WTC11 (cell line): ENCODE data around the gene PDZD8. TPM values are rescaled to one million over a fixed set of nuclear protein-coding genes. Genes with fewer than 3 reads are reported as not detected.

ENCODE experiments used
- ATAC-seq: fragments of 200-7000 bp; cut with Tn5 transposase; 2 replicates; pipeline ENCODE4 v1.10.0; 2021; ENCODE audit warnings: mild to moderate bottlenecking, moderate library complexity
- CTCF ChIA-PET: fragments of 300-600 bp; sonication (Branson Sonifier 250); formaldehyde crosslinking; loops from one replicate; lab custom pipeline; 2021; ENCODE audit warnings: antibody characterized with exemption; lab: Charles Lee
- POLR2A ChIA-PET: fragments of 350-600 bp; sonication (Branson Sonifier 250); formaldehyde crosslinking; loops from one replicate; lab custom pipeline; 2021; ENCODE audit warnings: antibody characterized with exemption; lab: Charles Lee
- DNase-seq: peaks from one replicate; pipeline ENCODE4 v3.0.0; 2021; ENCODE audit warnings: low spot score
- H3K27ac Mint-ChIP-seq: 2 replicates; pipeline ENCODE4 v1.8.0; 2021; ENCODE audit warnings: mixed read lengths
- H3K27me3 Mint-ChIP-seq: 2 replicates; pipeline ENCODE4 v1.8.0; 2021; ENCODE audit warnings: low read depth, mild to moderate bottlenecking, moderate library complexity, mixed read lengths
- H3K36me3 Mint-ChIP-seq: 2 replicates; pipeline ENCODE4 v1.8.0; 2021; ENCODE audit warnings: mixed read lengths
- H3K4me1 Mint-ChIP-seq: 2 replicates; pipeline ENCODE4 v1.8.0; 2022; ENCODE audit warnings: mixed read lengths
- H3K4me3 Mint-ChIP-seq: 2 replicates; pipeline ENCODE4 v1.8.0; 2021; ENCODE audit warnings: mild to moderate bottlenecking, moderate library complexity, mixed read lengths
- H3K9me3 Mint-ChIP-seq: 2 replicates; pipeline ENCODE4 v1.8.0; 2021; ENCODE audit warnings: mixed read lengths
- ATF1 ChIP-seq: sonication (generic); formaldehyde crosslinking; IDR thresholded peaks from 2 replicates; pipeline ENCODE4 v1.8.1; 2023; ENCODE audit warnings: mild to moderate bottlenecking, moderate library complexity, missing genetic modification reagents
- ATF2 ChIP-seq: sonication (generic); formaldehyde crosslinking; IDR thresholded peaks from 2 replicates; pipeline ENCODE4 v1.8.1; 2022; ENCODE audit warnings: low read depth, missing genetic modification reagents, borderline replicate concordance
- ATF6 ChIP-seq: sonication (generic); formaldehyde crosslinking; IDR thresholded peaks from 2 replicates; pipeline ENCODE4 v1.8.1; 2023; ENCODE audit warnings: mild to moderate bottlenecking, missing genetic modification reagents
- CBFB ChIP-seq: sonication (generic); formaldehyde crosslinking; IDR thresholded peaks from 2 replicates; pipeline ENCODE4 v1.8.1; 2022; ENCODE audit warnings: mild to moderate bottlenecking, low read depth, missing genetic modification reagents
- E2F4 ChIP-seq: sonication (generic); formaldehyde crosslinking; IDR thresholded peaks from 2 replicates; pipeline ENCODE4 v1.8.1; 2022; ENCODE audit warnings: low read depth, mild to moderate bottlenecking, moderate library complexity, missing genetic modification reagents, borderline replicate concordance
- E2F5 ChIP-seq: sonication (generic); formaldehyde crosslinking; IDR thresholded peaks from 2 replicates; pipeline ENCODE4 v1.8.1; 2022; ENCODE audit warnings: mild to moderate bottlenecking, moderate library complexity, missing genetic modification reagents
- IRF2 ChIP-seq: sonication (generic); formaldehyde crosslinking; IDR thresholded peaks from 2 replicates; pipeline ENCODE4 v1.8.0; 2022; ENCODE audit warnings: low read depth, missing genetic modification reagents, borderline replicate concordance
- JUN ChIP-seq: sonication (generic); formaldehyde crosslinking; IDR thresholded peaks from 2 replicates; pipeline ENCODE4 v1.8.0; 2023; ENCODE audit warnings: mild to moderate bottlenecking, missing genetic modification reagents
- NFATC4 ChIP-seq: fragments of 250-450 bp; sonication (Bioruptor Pico); IDR thresholded peaks from 2 replicates; pipeline ENCODE4 v1.9.0; 2021; ENCODE audit warnings: mild to moderate bottlenecking
- NR1H2 ChIP-seq: sonication (generic); formaldehyde crosslinking; IDR thresholded peaks from 2 replicates; pipeline ENCODE4 v1.9.0; 2021; ENCODE audit warnings: mild to moderate bottlenecking, moderate library complexity, missing genetic modification reagents
- NR3C1 ChIP-seq: sonication (generic); formaldehyde crosslinking; conservative IDR thresholded peaks from 2 replicates; pipeline ENCODE4 v1.8.1; 2023; ENCODE audit warnings: low read depth, mild to moderate bottlenecking, missing genetic modification reagents
- OVOL2 ChIP-seq: fragments of 250-450 bp; sonication (Bioruptor Pico); IDR thresholded peaks from 2 replicates; pipeline ENCODE4 v1.9.0; 2021; ENCODE audit warnings: mild to moderate bottlenecking, borderline replicate concordance
- PRRX2 ChIP-seq: fragments of 250-450 bp; sonication (Bioruptor Pico); IDR thresholded peaks from 2 replicates; pipeline ENCODE4 v1.8.0; 2021; ENCODE audit warnings: mild to moderate bottlenecking
- RORB ChIP-seq: fragments of 250-450 bp; sonication (Bioruptor Pico); IDR thresholded peaks from 2 replicates; pipeline ENCODE4 v1.9.0; 2021; ENCODE audit warnings: mild to moderate bottlenecking
- SMAD3 ChIP-seq: sonication (generic); formaldehyde crosslinking; IDR thresholded peaks from 2 replicates; pipeline ENCODE4 v1.8.0; 2022; ENCODE audit warnings: missing genetic modification reagents, mild to moderate bottlenecking, borderline replicate concordance
- SMAD4 ChIP-seq: sonication (generic); formaldehyde crosslinking; IDR thresholded peaks from 2 replicates; pipeline ENCODE4 v1.8.0; 2022; ENCODE audit warnings: mild to moderate bottlenecking, missing genetic modification reagents
- SP1 ChIP-seq: sonication (generic); formaldehyde crosslinking; conservative IDR thresholded peaks from 2 replicates; pipeline ENCODE4 v1.8.1; 2022; ENCODE audit warnings: missing genetic modification reagents
- TEAD4 ChIP-seq: sonication (generic); formaldehyde crosslinking; IDR thresholded peaks from 2 replicates; pipeline ENCODE4 v1.8.0; 2022; ENCODE audit warnings: mild to moderate bottlenecking, missing genetic modification reagents
- TP53 ChIP-seq: sonication (generic); formaldehyde crosslinking; IDR thresholded peaks from 2 replicates; pipeline ENCODE4 v1.8.1; 2023; ENCODE audit warnings: mild to moderate bottlenecking, missing genetic modification reagents
- USF2 ChIP-seq: sonication (generic); formaldehyde crosslinking; IDR thresholded peaks from 2 replicates; pipeline ENCODE4 v1.8.1; 2023; ENCODE audit warnings: mild to moderate bottlenecking, missing genetic modification reagents, moderate library complexity
- ZNF416 ChIP-seq: fragments of 250-450 bp; sonication (Bioruptor Pico); IDR thresholded peaks from 2 replicates; pipeline ENCODE4 v1.9.0; 2021; ENCODE audit warnings: mild to moderate bottlenecking, inconsistent platforms
- ZNF512 ChIP-seq: sonication (generic); formaldehyde crosslinking; IDR thresholded peaks from 2 replicates; pipeline ENCODE4 v1.8.1; 2022; ENCODE audit warnings: missing genetic modification reagents, borderline replicate concordance
- ZSCAN18 ChIP-seq: fragments of 250-450 bp; sonication (Bioruptor Pico); IDR thresholded peaks from 2 replicates; pipeline ENCODE4 v2.1.2; 2022; ENCODE audit warnings: mild to moderate bottlenecking, moderate library complexity
- total RNA-seq: library from RNA; stranded (reverse); gene quantifications from 3 replicates; pipeline ENCODE4 v1.2.3, GENCODE V29; 2021

Gene PDZD8
- total RNA-seq, 1 experiment from 2014 or later: 52.7 TPM

GRCh38 chr10:117386805-117387204 lies 11.6 kb upstream of the PDZD8 start:
- ATAC-seq (no peak), DNase-seq (no peak)
- no peak overlapping the region for H3K4me3 Mint-ChIP-seq
- 0 out of 2 replicates have a peak, but pooled peaks cover 3% of the 10 kb centered on the region for H3K4me1 Mint-ChIP-seq
- H3K9me3 Mint-ChIP-seq: peaks cover 9% of the 10 kb centered on the region
- no peak overlapping the region for H3K27ac Mint-ChIP-seq
- H3K36me3 Mint-ChIP-seq: no peaks in the 10 kb centered on the region
- peaks cover 4% of the 10 kb centered on the region for H3K27me3 Mint-ChIP-seq
- CTCF ChIA-PET: no interaction called here
- TF ChIP-seq E2F5 (CRISPR knock-in tag) (no peak), TEAD4 (CRISPR knock-in tag) (no peak), NR3C1 (CRISPR knock-in tag) (no peak), TP53 (CRISPR knock-in tag) (no peak), ATF2 (CRISPR knock-in tag) (no peak), JUN (CRISPR knock-in tag) (no peak), USF2 (CRISPR knock-in tag) (no peak), ZNF416 (no peak), IRF2 (CRISPR knock-in tag) (no peak), SP1 (no peak), CBFB (CRISPR knock-in tag) (no peak), E2F4 (CRISPR knock-in tag) (no peak), PRRX2 (CRISPR knock-in tag) (no peak), RORB (CRISPR knock-in tag) (no peak), ATF1 (CRISPR knock-in tag) (no peak), NFATC4 (CRISPR knock-in tag) (no peak), ZNF512 (CRISPR knock-in tag) (no peak), ATF6 (CRISPR knock-in tag) (no peak), OVOL2 (CRISPR knock-in tag) (no peak), SMAD4 (no peak)
- POLR2A ChIA-PET: no interaction called here

GRCh38 chr10:117382861-117383260 lies 7.6 kb upstream of the PDZD8 start:
- Mint-ChIP-seq H3K36me3 (no peaks in the 10 kb centered on the region), H3K4me1 (peaks cover 12% of the 10 kb centered on the region), H3K9me3 (no peaks in the 10 kb centered on the region), H3K27ac (no peak overlapping the region), H3K27me3 (peaks cover 33% of the 10 kb centered on the region), H3K4me3 (no peak overlapping the region)
- no peak for DNase-seq
- ChIA-PET POLR2A (no interaction called here), CTCF (interaction anchor here (0.9 kb wide), 1 partner anchor 166 kb away, joined by 3 read pairs; no protein-coding TSS in a partner anchor)
- ATAC-seq: no peak
- TF ChIP-seq ZNF416 (no peak), NR1H2 (no peak), SMAD3 (CRISPR knock-in tag) (no peak), ZSCAN18 (CRISPR knock-in tag) (no peak), ZNF512 (CRISPR knock-in tag) (no peak)
